ENCODE measurements around the gene UQCC2.

DNA sequence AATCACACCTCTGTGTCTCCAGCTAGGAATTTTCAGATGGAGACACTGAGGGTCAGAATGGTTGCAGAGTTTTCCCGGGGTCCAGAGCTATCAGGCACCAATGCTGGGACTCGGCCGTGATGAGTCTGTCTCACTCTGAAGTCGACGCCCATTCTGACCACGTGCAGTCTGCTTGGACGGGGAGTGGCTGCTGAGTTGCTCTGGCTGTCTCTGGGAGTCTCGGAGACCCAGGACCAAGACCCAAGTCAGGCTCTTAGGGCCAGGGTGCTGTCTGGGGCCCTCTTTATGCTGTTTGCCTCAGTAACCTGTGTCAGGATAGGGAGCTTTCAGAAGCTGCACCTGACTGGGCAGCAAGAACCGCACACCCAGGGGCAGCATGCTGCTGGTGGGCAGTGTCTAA is 30.6 kb upstream of the UQCC2 start:
- TF ChIP-seq CTCF (IDR thresholded peaks at IDR 0.05) = no peak
- TF ChIP-seq POLR2A (IDR thresholded peaks at IDR 0.05) = no peak
